ENCODE results near the gene CTR9.

- TF ChIP-seq POLR2A (IDR thresholded peaks at IDR 0.05; ENCODE audit: low read length): no peak
- no peak for TF ChIP-seq GATA1 (IDR thresholded peaks at IDR 0.05; ENCODE audit: low read depth, low read length)
Observed at GRCh38 chr11:10722307-10722706, 28.7 kb upstream of the CTR9 start.
